Astrocyte of the cerebellum (primary cell): ENCODE data around the gene CFAP68.

Source experiments
- DNase-seq: peaks from one replicate; pipeline ENCODE4 v3.0.0-alpha.2; 2011; ENCODE audit warnings: low read depth
- H3K4me3 ChIP-seq: 2 replicates; pipeline ENCODE4 v1.5.1; 2011; ENCODE audit warnings: mild to moderate bottlenecking, low read depth, low read length, moderate library complexity
- CTCF ChIP-seq: IDR thresholded peaks from 2 replicates; pipeline ENCODE4 v1.5.1; 2012; ENCODE audit warnings: low read length, low read depth, moderate library complexity, mild to moderate bottlenecking; ENCODE audit errors: missing control alignments
- in situ Hi-C: cut with HindIII; loops from 2 replicates; pipeline ENCODE4 v1.10.0; 2017; ENCODE audit warnings: low sequenced_read_pairs

Gene CFAP68

GRCh38 chr11:111837366-111837891 lies 41.9 kb upstream of the CFAP68 start:
- no peak overlapping the region for H3K4me3 ChIP-seq
- TF ChIP-seq CTCF = no peak
- in situ Hi-C loops = no loop called here
- no peak for DNase-seq

- H3K4me3 ChIP-seq = no peak overlapping the region
- in situ Hi-C loops = no loop called here
- TF ChIP-seq CTCF = no peak
- no peak for DNase-seq
Observed at GRCh38 chr11:111838054-111838453, 41.3 kb upstream of the CFAP68 start.

GRCh38 chr11:111840143-111840542 lies 39.2 kb upstream of the CFAP68 start:
- in situ Hi-C loops = loop anchor here (10.0 kb wide), 1 partner anchor 255 kb away; no protein-coding TSS in a partner anchor
- H3K4me3 ChIP-seq = no peak overlapping the region
- no peak for TF ChIP-seq CTCF
- peak; percentile 64 for DNase-seq

- H3K4me3 ChIP-seq = no peak overlapping the region
- in situ Hi-C loops = loop anchor here (10.0 kb wide), 1 partner anchor 257 kb away; no protein-coding TSS in a partner anchor
- TF ChIP-seq CTCF = peak; percentile 78
- peak; percentile 96 for DNase-seq
Observed at GRCh38 chr11:111841370-111842053, 37.8 kb upstream of the CFAP68 start.

- no peak for TF ChIP-seq CTCF
- in situ Hi-C loops = loop anchor here (10.0 kb wide), 1 partner anchor 259 kb away; no protein-coding TSS in a partner anchor
- DNase-seq = no peak
- no peak overlapping the region for H3K4me3 ChIP-seq
Observed at GRCh38 chr11:111843661-111844060, 35.7 kb upstream of the CFAP68 start.

- in situ Hi-C loops = loop anchor here (5.0 to 10.0 kb wide), 2 partner anchors 68 to 261 kb away; no protein-coding TSS in a partner anchor
- no peak for DNase-seq
- H3K4me3 ChIP-seq = no peak overlapping the region
- TF ChIP-seq CTCF = no peak
Observed at GRCh38 chr11:111845276-111846028, 33.9 kb upstream of the CFAP68 start.
